Glutamatergic neuron (in vitro differentiated cells): Measurements from ENCODE around the gene EMC8. TPM values are rescaled to one million over a fixed set of nuclear protein-coding genes. Genes with fewer than 3 reads are reported as not detected.

Experiments used
- DNase-seq: peaks from one replicate; pipeline ENCODE4 v3.0.0; 2022
- H3K27ac Mint-ChIP-seq: one replicate; pipeline ENCODE4 v1.8.0; 2020; ENCODE audit warnings: mild to moderate bottlenecking, mixed read lengths, inconsistent platforms; ENCODE audit not compliant: unreplicated experiment
- H3K27me3 Mint-ChIP-seq: one replicate; pipeline ENCODE4 v1.8.0; 2020; ENCODE audit warnings: mild to moderate bottlenecking, moderate library complexity, mixed read lengths, inconsistent platforms; ENCODE audit not compliant: unreplicated experiment
- H3K36me3 Mint-ChIP-seq: one replicate; pipeline ENCODE4 v1.8.0; 2020; ENCODE audit warnings: mild to moderate bottlenecking, mixed read lengths, inconsistent platforms; ENCODE audit not compliant: unreplicated experiment
- H3K4me1 Mint-ChIP-seq: one replicate; pipeline ENCODE4 v1.8.0; 2020; ENCODE audit warnings: mild to moderate bottlenecking, low read depth, mixed read lengths, inconsistent platforms; ENCODE audit not compliant: unreplicated experiment
- H3K4me3 Mint-ChIP-seq: one replicate; pipeline ENCODE4 v1.8.0; 2020; ENCODE audit warnings: mild to moderate bottlenecking, mixed read lengths, inconsistent platforms; ENCODE audit not compliant: unreplicated experiment
- H3K9me3 Mint-ChIP-seq: one replicate; pipeline ENCODE4 v1.8.0; 2020; ENCODE audit warnings: mild to moderate bottlenecking, moderate library complexity, mixed read lengths, inconsistent platforms; ENCODE audit not compliant: unreplicated experiment
- total RNA-seq: library from RNA; stranded (reverse); fragmentation: NEBNext Ultra II Directional; extraction: Animal tissue kit (Norgen Biotek cat#: 25700); gene quantifications from one replicate; pipeline ENCODE4 v1.2.1, GENCODE V29; 2021; ENCODE audit not compliant: unreplicated experiment
- TF ChIP-seq, protein P1 (sequence below): fragments of 200-600 bp; sonication (generic); IDR thresholded peaks from one replicate; pipeline ENCODE4 v1.5.0; 2021; ENCODE audit not compliant: partially characterized antibody, unreplicated experiment

The EMC8 gene
- total RNA-seq, 1 donor from 2014 or later = 34.2 TPM

- H3K27ac Mint-ChIP-seq = no peak overlapping the region
- peaks cover 16% of the 10 kb centered on the region for H3K4me1 Mint-ChIP-seq
- H3K9me3 Mint-ChIP-seq = peaks cover 12% of the 10 kb centered on the region
- no peak overlapping the region for H3K4me3 Mint-ChIP-seq
- TF ChIP-seq, protein P1, sequence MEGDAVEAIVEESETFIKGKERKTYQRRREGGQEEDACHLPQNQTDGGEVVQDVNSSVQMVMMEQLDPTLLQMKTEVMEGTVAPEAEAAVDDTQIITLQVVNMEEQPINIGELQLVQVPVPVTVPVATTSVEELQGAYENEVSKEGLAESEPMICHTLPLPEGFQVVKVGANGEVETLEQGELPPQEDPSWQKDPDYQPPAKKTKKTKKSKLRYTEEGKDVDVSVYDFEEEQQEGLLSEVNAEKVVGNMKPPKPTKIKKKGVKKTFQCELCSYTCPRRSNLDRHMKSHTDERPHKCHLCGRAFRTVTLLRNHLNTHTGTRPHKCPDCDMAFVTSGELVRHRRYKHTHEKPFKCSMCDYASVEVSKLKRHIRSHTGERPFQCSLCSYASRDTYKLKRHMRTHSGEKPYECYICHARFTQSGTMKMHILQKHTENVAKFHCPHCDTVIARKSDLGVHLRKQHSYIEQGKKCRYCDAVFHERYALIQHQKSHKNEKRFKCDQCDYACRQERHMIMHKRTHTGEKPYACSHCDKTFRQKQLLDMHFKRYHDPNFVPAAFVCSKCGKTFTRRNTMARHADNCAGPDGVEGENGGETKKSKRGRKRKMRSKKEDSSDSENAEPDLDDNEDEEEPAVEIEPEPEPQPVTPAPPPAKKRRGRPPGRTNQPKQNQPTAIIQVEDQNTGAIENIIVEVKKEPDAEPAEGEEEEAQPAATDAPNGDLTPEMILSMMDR = no peak
- peaks cover 7% of the 10 kb centered on the region for H3K27me3 Mint-ChIP-seq
- no peak for DNase-seq
- H3K36me3 Mint-ChIP-seq = peaks cover 27% of the 10 kb centered on the region
These were observed 4.2 kb upstream of the EMC8 start for GRCh38 chr16:85803570-85803969.

GRCh38 chr16:85800321-85800669 is 951 bp upstream of the EMC8 start:
- DNase-seq = peak; percentile 49
- Mint-ChIP-seq H3K27ac (peak overlapping the region; percentile 94), H3K9me3 (peaks cover 8% of the 10 kb centered on the region), H3K4me3 (peak overlapping the region; percentile 95), H3K4me1 (peaks cover 19% of the 10 kb centered on the region), H3K27me3 (peaks cover 10% of the 10 kb centered on the region), H3K36me3 (peaks cover 15% of the 10 kb centered on the region)
- TF ChIP-seq, protein P1 = no peak

DNA sequence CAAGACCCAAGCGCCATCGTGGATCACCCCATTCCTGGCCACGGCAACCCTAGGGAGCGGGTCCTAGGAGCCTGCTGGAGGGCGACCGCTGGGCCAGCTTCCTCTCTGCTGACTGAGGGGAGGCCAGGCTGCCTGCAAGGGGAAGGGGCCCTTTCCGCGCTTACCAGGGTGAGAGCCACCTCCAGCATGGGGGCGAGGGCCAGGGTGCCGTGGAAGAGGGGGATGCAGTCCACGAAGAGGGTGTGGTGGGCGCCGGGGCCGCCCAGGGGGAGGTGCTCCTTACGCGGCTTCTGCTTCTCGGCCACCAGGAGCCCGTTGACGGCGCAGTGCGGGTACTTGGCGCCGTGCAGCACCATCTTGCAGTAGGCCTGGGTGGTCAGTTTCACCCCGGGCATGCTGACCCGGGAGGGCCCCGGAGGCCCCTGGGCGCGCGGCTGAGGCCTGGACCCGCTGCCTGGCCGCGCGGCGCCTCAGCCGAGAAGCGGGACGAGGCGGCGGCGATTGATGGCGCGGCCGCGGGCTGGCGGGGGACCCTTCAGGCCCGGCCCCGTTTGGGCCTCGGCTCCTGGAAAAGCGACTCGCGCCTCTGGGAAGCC is 345 bp downstream of the EMC8 start:
- peaks cover 10% of the 10 kb centered on the region for H3K27me3 Mint-ChIP-seq
- peaks cover 19% of the 10 kb centered on the region for H3K4me1 Mint-ChIP-seq
- H3K4me3 Mint-ChIP-seq = peak overlapping the region; percentile 90
- peaks cover 8% of the 10 kb centered on the region for H3K9me3 Mint-ChIP-seq
- peak overlapping the region; percentile 68 for H3K27ac Mint-ChIP-seq
- DNase-seq = peak; percentile 52
- peaks cover 9% of the 10 kb centered on the region for H3K36me3 Mint-ChIP-seq
- TF ChIP-seq, protein P1 = no peak

GRCh38 chr16:85798283-85798776 is 1.0 kb downstream of the EMC8 start:
- H3K4me1 Mint-ChIP-seq = peaks cover 19% of the 10 kb centered on the region
- H3K27me3 Mint-ChIP-seq = peaks cover 10% of the 10 kb centered on the region
- H3K9me3 Mint-ChIP-seq = peaks cover 8% of the 10 kb centered on the region
- peak overlapping the region; percentile 90 for H3K4me3 Mint-ChIP-seq
- peaks cover 4% of the 10 kb centered on the region for H3K36me3 Mint-ChIP-seq
- TF ChIP-seq, protein P1 = no peak
- peak overlapping the region; percentile 68 for H3K27ac Mint-ChIP-seq
- DNase-seq = no peak

DNA sequence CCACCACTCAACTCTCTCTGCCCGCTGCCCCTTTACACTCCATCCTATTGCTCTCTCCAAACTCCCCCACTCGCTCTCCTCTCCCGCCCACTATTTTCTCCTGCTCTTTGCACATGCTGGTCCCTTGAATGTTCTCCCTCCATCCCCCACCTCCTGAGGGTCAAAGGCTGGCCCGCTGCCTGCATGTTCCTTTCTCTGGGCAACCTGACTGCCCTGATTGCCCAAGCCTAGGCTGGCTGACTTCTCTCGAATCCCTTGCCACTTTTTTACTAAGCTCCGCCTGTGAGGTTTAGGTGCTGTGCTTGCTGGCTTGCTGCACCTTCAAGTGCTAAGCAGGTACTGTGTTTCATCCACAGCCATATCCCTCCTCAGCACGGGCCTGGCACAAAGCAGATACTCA is 2.7 kb downstream of the EMC8 start:
- peaks cover 8% of the 10 kb centered on the region for H3K9me3 Mint-ChIP-seq
- TF ChIP-seq, protein P1 = no peak
- peaks cover 3% of the 10 kb centered on the region for H3K36me3 Mint-ChIP-seq
- DNase-seq = no peak
- H3K27ac Mint-ChIP-seq = no peak overlapping the region
- H3K27me3 Mint-ChIP-seq = peaks cover 10% of the 10 kb centered on the region
- no peak overlapping the region for H3K4me3 Mint-ChIP-seq
- peaks cover 12% of the 10 kb centered on the region for H3K4me1 Mint-ChIP-seq
